GM23338 (cell line): ENCODE results near the gene SHISA9. TPM values are rescaled to one million over a fixed set of nuclear protein-coding genes. Genes with fewer than 3 reads are reported as not detected.

Experiments
- ATAC-seq: fragments of 200-7000 bp; cut with Tn5 transposase; 3 replicates; pipeline ENCODE4 v1.9.1; 2020
- DNase-seq: peaks from one replicate; pipeline ENCODE4 v3.0.0-alpha.2; 2015; ENCODE audit warnings: low spot score
- H2AFZ ChIP-seq: fragments of 200-600 bp; sonication (generic); 2 replicates; pipeline ENCODE4 v1.8.0; 2016; ENCODE audit warnings: antibody characterized with exemption, mild to moderate bottlenecking, moderate library complexity
- H3F3A ChIP-seq: fragments of 200-600 bp; sonication (generic); replicated peaks from 2 replicates; pipeline ENCODE4 v1.8.0; 2017; ENCODE audit warnings: antibody characterized with exemption, mixed run types, low read depth
- H3K27ac ChIP-seq: fragments of 200-600 bp; sonication (generic); 2 replicates; pipeline ENCODE4 v1.6.1; 2016; ENCODE audit warnings: low read depth
- H3K27me3 ChIP-seq: fragments of 200-600 bp; sonication (generic); 2 replicates; pipeline ENCODE4 v1.8.0; 2016; ENCODE audit warnings: mild to moderate bottlenecking, mixed run types, moderate library complexity; ENCODE audit not compliant: insufficient read depth
- H3K36me3 ChIP-seq: fragments of 200-600 bp; sonication (generic); 2 replicates; pipeline ENCODE4 v1.8.0; 2016; ENCODE audit warnings: mild to moderate bottlenecking; ENCODE audit not compliant: insufficient read depth
- H3K4me1 ChIP-seq: fragments of 200-600 bp; sonication (generic); 2 replicates; pipeline ENCODE4 v1.8.0; 2016; ENCODE audit warnings: mild to moderate bottlenecking, moderate library complexity; ENCODE audit not compliant: insufficient read depth
- H3K4me2 ChIP-seq: fragments of 200-600 bp; sonication (generic); 2 replicates; pipeline ENCODE4 v1.7.1; 2017; ENCODE audit warnings: mixed run types
- H3K4me3 ChIP-seq: fragments of 200-600 bp; sonication (generic); 2 replicates; pipeline ENCODE4 v1.6.1; 2016; ENCODE audit warnings: mixed run types
- H3K79me2 ChIP-seq: fragments of 200-600 bp; sonication (generic); replicated peaks from 2 replicates; pipeline ENCODE4 v1.8.0; 2017; ENCODE audit warnings: mild to moderate bottlenecking; ENCODE audit not compliant: insufficient read depth
- H3K9me2 ChIP-seq: fragments of 200-600 bp; sonication (generic); 2 replicates; pipeline ENCODE4 v1.8.0; 2017; ENCODE audit not compliant: insufficient read depth
- H4K20me1 ChIP-seq: fragments of 200-600 bp; sonication (generic); replicated peaks from 2 replicates; pipeline ENCODE4 v1.8.0; 2017; ENCODE audit warnings: mild to moderate bottlenecking; ENCODE audit not compliant: insufficient read depth
- H3K27ac Mint-ChIP-seq: 2 replicates; pipeline ENCODE4 v1.8.0; 2020; ENCODE audit warnings: inconsistent platforms, mild to moderate bottlenecking, moderate library complexity, mixed read lengths
- H3K27me3 Mint-ChIP-seq: 3 replicates; pipeline ENCODE4 v1.8.0; 2022; ENCODE audit warnings: low read depth, mild to moderate bottlenecking, moderate library complexity, mixed read lengths, inconsistent platforms; ENCODE audit not compliant: insufficient read depth, poor library complexity
- H3K36me3 Mint-ChIP-seq: 3 replicates; pipeline ENCODE4 v1.8.0; 2021; ENCODE audit warnings: low read depth, mild to moderate bottlenecking, inconsistent platforms, moderate library complexity, mixed read lengths
- H3K4me1 Mint-ChIP-seq: 3 replicates; pipeline ENCODE4 v1.8.0; 2020; ENCODE audit warnings: mild to moderate bottlenecking, inconsistent platforms, mixed read lengths
- H3K4me3 Mint-ChIP-seq: 3 replicates; pipeline ENCODE4 v1.8.0; 2021; ENCODE audit warnings: moderate library complexity, mild to moderate bottlenecking, inconsistent platforms, mixed read lengths
- H3K9me3 Mint-ChIP-seq: 3 replicates; pipeline ENCODE4 v1.8.0; 2020; ENCODE audit warnings: moderate library complexity, mild to moderate bottlenecking, inconsistent platforms, mixed read lengths
- CTCF ChIP-seq, 2 experiments: fragments of 200-600 bp in 1 of 2; sonication (generic) in 1 of 2; conservative IDR thresholded peaks; 2 replicates each; pipeline versions ENCODE4 v1.5.1 to v1.6.1; 2016 to 2017; ENCODE audit warnings: antibody characterized with exemption in 2 of 2, low read depth in 2 of 2, mild to moderate bottlenecking in 2 of 2, moderate library complexity in 1 of 2
- EZH2 ChIP-seq: fragments of 200-600 bp; sonication (generic); IDR thresholded peaks from one replicate; pipeline ENCODE4 v1.8.0; 2017; ENCODE audit warnings: antibody characterized with exemption, mild to moderate bottlenecking, low read depth; ENCODE audit not compliant: unreplicated experiment
- EZH2phosphoT487 ChIP-seq: fragments of 200-600 bp; sonication (generic); IDR thresholded peaks from one replicate; pipeline ENCODE4 v1.8.1; 2018; ENCODE audit warnings: antibody characterized with exemption; ENCODE audit not compliant: unreplicated experiment
- JUNB ChIP-seq: IDR thresholded peaks from one replicate; pipeline ENCODE4 v1.6.1; 2016; ENCODE audit warnings: antibody characterized with exemption; ENCODE audit not compliant: unreplicated experiment
- NANOG ChIP-seq: IDR thresholded peaks from 2 replicates; pipeline ENCODE4 v1.6.1; 2016; ENCODE audit warnings: antibody characterized with exemption, borderline replicate concordance
- REST ChIP-seq: IDR thresholded peaks from one replicate; pipeline ENCODE4 v1.6.1; 2018; ENCODE audit warnings: antibody characterized with exemption; ENCODE audit not compliant: unreplicated experiment
- ZNF114 ChIP-seq: fragments of 250-450 bp; sonication (Bioruptor Pico); IDR thresholded peaks from 2 replicates; pipeline ENCODE4 v1.5.0; 2020; ENCODE audit warnings: mild to moderate bottlenecking, moderate library complexity
- ZNF331 ChIP-seq: fragments of 250-450 bp; sonication (Bioruptor Pico); IDR thresholded peaks from 2 replicates; pipeline ENCODE4 v1.5.0; 2020; ENCODE audit warnings: low read depth, mild to moderate bottlenecking, moderate library complexity
- polyA plus RNA-seq: library from polyadenylated mRNA; unstranded; fragments of >200 nt; fragmentation: Nextera tagmentation; extraction: Ambion mirVana; gene quantifications from 2 replicates; pipeline ENCODE4 v1.2.1, GENCODE V29; 2016
- total RNA-seq: library from RNA; depleted of rRNA; stranded (reverse); fragments of >200 nt; shearing (Covaris generic); gene quantifications from 2 replicates; pipeline ENCODE4 v1.2.3, GENCODE V29; 2014

SHISA9 gene
- total and polyA plus RNA-seq, 2 experiments from 2014 or later, result 10.4 to 45.6 TPM

- H3K79me2 ChIP-seq, result peaks cover 37% of the 10 kb centered on the region
- no peak overlapping the region for H3K27ac Mint-ChIP-seq
- ATAC-seq (no peak), DNase-seq (no peak)
- TF ChIP-seq CTCF (conservative IDR thresholded peaks at IDR 0.05; ENCODE audit: low read depth in 2 of 2) (no peak), EZH2 (no peak), ZNF331 (CRISPR knock-in tag) (no peak), EZH2phosphoT487 (no peak)
- peaks cover 2% of the 10 kb centered on the region for H3K27me3 Mint-ChIP-seq
- peaks cover 59% of the 10 kb centered on the region for H3K4me1 Mint-ChIP-seq
- H3F3A ChIP-seq, result no peaks in the 10 kb centered on the region
- no peak overlapping the region for H3K4me3 Mint-ChIP-seq
- no peaks in the 10 kb centered on the region for H3K36me3 Mint-ChIP-seq
- no peaks in the 10 kb centered on the region for H3K36me3 ChIP-seq
- no peaks in the 10 kb centered on the region for H3K27me3 ChIP-seq
- H3K9me2 ChIP-seq, result no peaks in the 10 kb centered on the region
- no peaks in the 10 kb centered on the region for H4K20me1 ChIP-seq
- 0 out of 2 replicates have a peak overlapping the region, but pooled peaks have one; percentile 21 for H3K4me2 ChIP-seq
- H3K4me3 ChIP-seq, result no peak overlapping the region
- peaks cover 61% of the 10 kb centered on the region for H3K4me1 ChIP-seq
- no peak overlapping the region for H3K27ac ChIP-seq
- H3K9me3 Mint-ChIP-seq, result no peaks in the 10 kb centered on the region
- no peak overlapping the region for H2AFZ ChIP-seq
These were observed 252.3 kb downstream of the SHISA9 start for GRCh38 chr16:13153696-13154095.

GRCh38 chr16:13154799-13155198, 253.4 kb downstream of the SHISA9 start:
- Histone ChIP-seq H3K27me3 (no peaks in the 10 kb centered on the region), H3K4me2 (peak overlapping the region; percentile 44; the same call in 1 of the 2 replicates), H3K27ac (no peak overlapping the region), H3K4me3 (no peak overlapping the region), H2AFZ (no peak overlapping the region), H3K79me2 (peaks cover 44% of the 10 kb centered on the region), H3K4me1 (peaks cover 61% of the 10 kb centered on the region), H3K36me3 (no peaks in the 10 kb centered on the region), H4K20me1 (no peaks in the 10 kb centered on the region), H3K9me2 (no peaks in the 10 kb centered on the region), H3F3A (no peaks in the 10 kb centered on the region)
- DNase-seq (no peak), ATAC-seq (no peak)
- Mint-ChIP-seq H3K27me3 (peaks cover 2% of the 10 kb centered on the region), H3K9me3 (no peaks in the 10 kb centered on the region), H3K36me3 (no peaks in the 10 kb centered on the region), H3K27ac (no peak overlapping the region), H3K4me1 (peaks cover 63% of the 10 kb centered on the region), H3K4me3 (peak overlapping the region; percentile 0; the same call in 1 of the 3 replicates)
- TF ChIP-seq REST, result no peak
- no peak for TF ChIP-seq EZH2
- no peak for TF ChIP-seq ZNF114 (CRISPR knock-in tag)
- TF ChIP-seq ZNF331 (CRISPR knock-in tag), result no peak
- TF ChIP-seq NANOG, result no peak
- TF ChIP-seq JUNB, result no peak
